D721Med (cell line): ENCODE measurements around the gene PTCSC3.
A peak's percentile ranks its signal among the peaks of the same experiment; 100 is the strongest.

Experiments
- DNase-seq: peaks from one replicate; pipeline ENCODE4 v3.0.0; 2011; ENCODE audit warnings: low spot score; ENCODE audit not compliant: insufficient read length
- FAIRE-seq: peaks from 2 replicates; lab custom pipeline; 2011; peaks lifted over from hg19 to GRCh38; lab: Jason Lieb, UNC
- TF ChIP-seq, protein P1 (sequence below): IDR thresholded peaks from 2 replicates; pipeline ENCODE4 v1.5.1; 2012; ENCODE audit warnings: mild to moderate bottlenecking, control low read depth; ENCODE audit not compliant: insufficient read depth; ENCODE audit errors: missing control alignments

Gene PTCSC3

DNA sequence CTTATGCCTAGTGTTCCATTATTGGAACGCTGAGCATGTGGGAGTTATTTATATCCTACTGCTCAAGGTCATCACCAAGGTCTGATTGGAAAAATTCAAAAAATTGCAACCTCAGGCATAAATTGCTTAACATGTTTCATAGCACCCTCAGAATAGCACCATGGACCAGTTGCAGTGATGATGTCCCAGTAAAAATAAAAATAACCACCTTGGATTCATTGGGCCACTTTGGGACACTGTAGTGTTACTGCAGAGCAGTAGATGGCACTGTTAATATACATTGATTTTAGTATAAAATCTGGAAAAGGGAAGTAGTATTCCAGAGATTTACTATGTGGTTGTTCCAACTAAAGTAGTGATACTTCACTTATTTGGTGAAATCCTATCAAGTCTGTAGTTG lies 31.0 kb upstream of the PTCSC3 start:
- FAIRE-seq (no peak), DNase-seq (no peak)
- TF ChIP-seq, protein P1, sequence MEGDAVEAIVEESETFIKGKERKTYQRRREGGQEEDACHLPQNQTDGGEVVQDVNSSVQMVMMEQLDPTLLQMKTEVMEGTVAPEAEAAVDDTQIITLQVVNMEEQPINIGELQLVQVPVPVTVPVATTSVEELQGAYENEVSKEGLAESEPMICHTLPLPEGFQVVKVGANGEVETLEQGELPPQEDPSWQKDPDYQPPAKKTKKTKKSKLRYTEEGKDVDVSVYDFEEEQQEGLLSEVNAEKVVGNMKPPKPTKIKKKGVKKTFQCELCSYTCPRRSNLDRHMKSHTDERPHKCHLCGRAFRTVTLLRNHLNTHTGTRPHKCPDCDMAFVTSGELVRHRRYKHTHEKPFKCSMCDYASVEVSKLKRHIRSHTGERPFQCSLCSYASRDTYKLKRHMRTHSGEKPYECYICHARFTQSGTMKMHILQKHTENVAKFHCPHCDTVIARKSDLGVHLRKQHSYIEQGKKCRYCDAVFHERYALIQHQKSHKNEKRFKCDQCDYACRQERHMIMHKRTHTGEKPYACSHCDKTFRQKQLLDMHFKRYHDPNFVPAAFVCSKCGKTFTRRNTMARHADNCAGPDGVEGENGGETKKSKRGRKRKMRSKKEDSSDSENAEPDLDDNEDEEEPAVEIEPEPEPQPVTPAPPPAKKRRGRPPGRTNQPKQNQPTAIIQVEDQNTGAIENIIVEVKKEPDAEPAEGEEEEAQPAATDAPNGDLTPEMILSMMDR, result peak; percentile 34

DNA sequence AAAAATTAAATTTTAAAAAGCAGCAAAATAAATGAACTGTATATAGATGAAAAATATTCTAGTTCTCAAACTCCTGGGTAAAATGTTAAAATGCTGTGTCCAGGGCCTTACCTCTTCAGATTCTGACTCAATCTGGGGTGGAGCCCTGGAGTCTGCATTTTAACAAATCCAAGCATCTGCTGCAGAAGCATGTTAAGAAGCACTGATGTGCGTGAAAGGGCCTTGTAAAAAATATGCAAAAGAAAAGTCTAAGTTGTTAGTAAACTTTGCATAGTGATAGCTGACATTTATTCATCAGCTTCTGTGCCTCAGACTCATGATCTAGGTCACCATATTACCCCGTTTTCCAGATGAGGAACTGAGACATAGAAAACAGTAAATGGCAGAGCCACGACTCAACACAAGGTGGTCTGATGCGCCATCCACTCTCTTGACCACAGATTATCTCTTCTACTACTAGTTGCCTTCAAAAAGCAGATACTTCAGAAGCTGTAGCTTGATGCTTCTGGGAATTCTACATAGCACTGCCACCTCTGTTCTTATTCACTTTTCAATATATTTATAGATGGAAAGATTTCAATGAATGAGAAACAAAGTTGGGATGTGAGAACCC lies 28.0 kb upstream of the PTCSC3 start:
- FAIRE-seq (no peak), DNase-seq (no peak)
- TF ChIP-seq, protein P1, result no peak

DNA sequence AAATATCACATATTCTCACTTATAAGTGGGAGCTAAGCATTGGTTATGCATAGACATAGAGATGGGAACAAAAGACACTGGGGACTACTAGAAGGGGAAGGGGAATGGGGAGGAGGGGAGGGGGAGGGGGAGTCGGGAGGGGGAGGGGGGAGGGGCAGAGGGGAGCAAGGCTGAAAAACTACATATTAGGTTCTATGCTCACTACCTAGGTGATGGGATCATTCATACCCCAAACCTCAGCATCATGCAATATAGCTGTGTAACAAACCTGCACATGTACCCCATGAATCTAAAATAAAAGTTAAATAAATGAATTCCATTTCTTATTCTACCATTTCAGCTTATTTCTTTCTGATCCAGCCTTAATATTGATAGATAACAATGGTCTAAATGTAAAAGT lies 21.9 kb upstream of the PTCSC3 start:
- TF ChIP-seq, protein P1, result no peak
- DNase-seq (no peak), FAIRE-seq (no peak)

DNA sequence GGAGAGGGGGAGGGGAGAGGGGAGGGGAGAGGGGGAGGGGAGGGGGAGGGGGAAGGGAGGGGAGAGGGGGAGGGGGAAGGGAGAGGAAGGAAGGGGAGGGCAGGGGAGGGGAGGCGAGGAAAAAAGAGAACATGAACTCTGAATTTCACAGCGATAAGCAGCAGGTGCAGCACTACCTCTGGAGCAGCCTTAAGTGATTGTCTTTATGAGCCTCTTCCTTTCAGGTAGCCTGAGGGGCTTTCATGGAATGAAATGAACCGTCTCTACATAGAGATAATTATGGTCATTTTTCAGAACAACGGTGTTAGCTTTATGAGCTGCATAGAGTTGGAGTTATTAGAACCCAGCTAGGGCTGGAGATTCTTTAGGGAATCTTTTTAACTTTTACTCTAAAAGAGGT lies 18.1 kb upstream of the PTCSC3 start:
- TF ChIP-seq, protein P1, result no peak
- DNase-seq (no peak), FAIRE-seq (no peak)

DNA sequence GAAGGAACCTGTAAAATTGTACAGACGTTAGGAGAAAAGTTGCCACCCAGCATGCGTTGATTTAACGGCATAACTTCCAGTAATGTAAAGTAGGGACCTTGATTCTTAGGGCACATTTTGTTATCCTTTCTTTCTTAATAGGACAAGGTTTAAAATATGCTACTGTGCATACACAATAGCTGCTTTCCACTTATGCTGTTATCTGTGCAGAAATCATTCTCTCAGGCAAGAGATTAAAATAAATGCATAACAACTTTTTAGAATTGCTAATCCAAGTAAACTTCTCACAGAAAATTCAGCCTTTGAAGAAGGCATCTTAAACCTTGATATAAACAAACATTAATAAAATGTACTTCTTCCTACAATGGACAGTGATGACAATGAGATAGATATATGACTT lies 16.0 kb upstream of the PTCSC3 start:
- TF ChIP-seq, protein P1, result no peak
- FAIRE-seq (no peak), DNase-seq (no peak)

DNA sequence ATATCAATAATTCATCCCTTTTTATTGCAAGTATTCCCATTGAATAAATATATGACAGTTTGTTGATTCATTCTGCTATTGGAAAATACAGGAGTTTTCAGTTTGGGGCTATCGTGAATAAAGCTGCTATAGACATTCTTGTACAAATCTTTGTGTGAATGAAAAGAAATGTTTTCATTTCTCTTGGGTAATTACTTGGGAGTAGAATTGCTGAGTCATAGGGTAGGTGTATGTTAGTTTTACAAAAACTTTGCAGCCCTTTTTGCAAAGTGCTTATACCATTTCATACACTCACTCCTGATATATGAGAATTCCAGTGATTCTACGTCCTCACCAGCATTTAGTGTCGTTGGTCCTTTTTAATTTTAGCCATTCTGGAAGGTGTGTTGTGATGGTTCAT lies 6.9 kb upstream of the PTCSC3 start:
- TF ChIP-seq, protein P1, result no peak
- FAIRE-seq (no peak), DNase-seq (no peak)

DNA sequence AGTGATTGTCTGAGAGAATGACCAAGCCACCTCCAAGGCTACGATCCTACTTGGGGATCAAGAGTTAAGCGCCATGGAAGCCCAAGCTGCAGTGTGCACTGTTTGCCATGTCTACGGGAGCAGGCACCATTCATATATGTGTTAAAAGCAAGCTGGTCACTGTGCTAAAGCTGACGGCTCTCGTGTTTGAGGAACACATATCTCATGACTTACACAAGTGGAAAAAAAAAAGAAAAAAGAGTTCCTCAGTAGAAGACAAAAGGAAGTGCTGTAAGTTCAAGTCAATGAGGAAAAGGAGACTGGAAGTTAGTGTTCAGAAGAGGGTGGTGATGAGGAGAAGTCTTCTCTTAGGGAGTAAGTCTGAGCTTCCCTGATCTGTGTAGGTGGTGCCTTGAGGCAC lies 4.9 kb upstream of the PTCSC3 start:
- TF ChIP-seq, protein P1, result no peak
- DNase-seq (no peak), FAIRE-seq (no peak)
